Measurements from ENCODE around the gene RDH13.

The RDH13 gene

DNA sequence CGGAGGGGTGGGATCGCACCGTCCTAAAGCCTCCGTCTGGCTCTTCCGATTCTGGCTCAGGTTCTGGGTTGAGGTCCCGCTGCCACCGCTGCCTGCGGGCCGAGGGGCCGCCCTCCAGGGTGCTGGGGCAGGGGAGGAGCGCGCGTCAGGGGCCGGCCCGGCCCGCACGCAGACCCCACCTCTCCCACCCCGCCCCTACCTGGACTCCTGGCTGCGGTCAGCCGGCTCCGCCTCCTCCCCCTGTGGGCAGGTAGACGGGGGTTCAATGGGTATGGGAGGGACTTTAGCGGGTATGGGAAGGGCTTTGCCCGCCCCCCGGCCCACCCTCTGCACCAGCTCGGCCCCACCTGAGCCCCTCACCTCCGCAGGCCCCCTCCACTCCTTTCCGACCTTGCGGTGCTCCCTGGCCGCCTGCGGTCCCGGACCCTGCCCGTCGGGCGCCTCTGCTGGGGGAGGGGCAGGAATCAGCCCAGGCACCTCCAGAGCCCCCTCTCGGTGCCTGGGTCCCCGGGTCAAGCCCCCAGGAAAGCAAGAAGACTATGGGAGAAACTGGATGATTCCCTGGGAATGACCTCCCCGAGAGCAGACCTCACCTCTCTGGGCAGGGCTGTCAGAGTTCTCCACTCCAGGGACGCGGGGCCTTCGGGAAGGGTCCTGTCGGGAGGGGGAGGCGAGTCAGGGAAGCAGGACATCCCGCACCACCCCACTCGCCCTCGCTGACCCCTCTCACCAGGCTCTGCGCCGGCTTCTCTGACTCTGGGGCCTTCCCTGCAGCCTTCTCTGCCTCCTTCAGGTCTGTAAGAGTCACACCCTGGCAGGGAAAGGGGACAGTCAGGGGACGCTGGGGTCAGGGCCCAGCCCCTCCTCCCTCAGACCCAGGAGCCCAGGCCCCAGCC, 29.7 kb upstream of the RDH13 start:
- DNase-seq (ENCODE audit: insufficient read length, low spot score): no peak
- FAIRE-seq: no peak

DNA sequence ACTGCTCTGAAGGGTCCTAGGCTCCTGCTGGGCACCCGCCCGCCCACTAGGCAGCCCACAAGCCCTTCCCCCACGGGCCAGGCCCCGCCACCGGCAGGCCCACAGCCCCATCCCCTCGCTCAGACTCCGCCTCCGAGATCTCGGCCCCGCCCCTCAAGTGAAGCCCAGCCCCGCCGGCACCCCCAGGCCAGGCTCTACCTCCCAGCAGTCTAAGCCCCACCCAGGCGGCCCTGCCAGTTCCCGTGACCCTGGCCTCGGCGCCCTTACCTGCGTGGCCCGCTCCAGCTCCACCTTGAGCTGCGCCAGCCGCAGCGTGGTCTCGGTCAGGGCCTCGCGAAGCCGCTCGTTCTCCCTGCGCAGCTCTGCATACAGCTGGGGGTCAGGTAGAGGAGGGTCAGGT, 29.0 kb upstream of the RDH13 start:
- FAIRE-seq (no peak), DNase-seq (ENCODE audit: insufficient read length, low spot score) (no peak)

DNA sequence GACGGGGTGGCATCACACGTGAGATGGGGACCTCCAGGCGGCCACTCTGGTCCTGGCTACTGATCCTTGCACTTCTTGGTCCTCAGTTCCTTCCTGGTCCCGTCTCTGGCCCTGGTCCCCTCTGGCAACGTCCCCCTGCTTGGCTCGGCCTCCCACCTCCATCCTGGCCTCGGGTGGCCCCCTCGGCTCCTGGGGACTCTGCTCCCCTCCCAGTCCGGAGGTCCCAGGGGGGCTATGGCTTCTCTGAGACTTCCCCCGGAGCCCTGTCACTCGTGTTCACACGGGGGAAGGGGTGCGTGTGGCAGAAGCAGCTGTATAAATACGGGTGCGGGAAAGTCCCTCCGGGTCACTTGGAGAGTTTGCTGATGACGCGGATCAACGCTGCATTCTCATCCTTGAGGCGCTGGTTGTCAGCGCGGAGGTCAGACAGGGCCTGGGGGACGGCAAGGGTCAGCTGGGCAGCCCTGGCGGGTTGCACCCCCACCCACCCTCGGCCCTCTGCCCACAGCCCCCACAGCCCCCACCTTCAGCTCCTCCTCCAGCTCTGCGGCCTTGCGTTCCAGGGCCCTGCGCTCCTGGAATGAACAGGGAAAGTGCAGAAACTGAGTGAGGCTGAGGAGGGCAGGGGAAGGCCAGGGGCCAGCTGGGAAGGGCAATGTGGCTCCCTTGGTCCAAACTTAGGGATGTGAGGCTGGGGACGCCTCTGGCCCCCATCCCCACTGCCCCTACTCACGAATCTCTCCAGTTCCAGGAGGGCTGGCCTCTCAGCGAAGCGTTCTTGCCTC, 28.4 kb upstream of the RDH13 start:
- FAIRE-seq: no peak

GRCh38 chr19:55090564-55090963, 27.6 kb upstream of the RDH13 start:
- DNase-seq (ENCODE audit: insufficient read length, low spot score): no peak
- no peak for FAIRE-seq

More for the DNA sequence above, 28.4 kb upstream of the RDH13 start:
- DNase-seq (ENCODE audit: insufficient read length, low spot score): no peak

- no peak for FAIRE-seq
- no peak for DNase-seq (ENCODE audit: insufficient read length, low spot score)
Observed at GRCh38 chr19:55089342-55089944, 26.5 kb upstream of the RDH13 start.

GRCh38 chr19:55088543-55089341, 25.8 kb upstream of the RDH13 start:
- DNase-seq (ENCODE audit: insufficient read length, low spot score) (peak; percentile 79), FAIRE-seq (no peak)

GRCh38 chr19:55088021-55088451, 25.1 kb upstream of the RDH13 start:
- DNase-seq (ENCODE audit: insufficient read length, low spot score) (no peak), FAIRE-seq (no peak)

DNA sequence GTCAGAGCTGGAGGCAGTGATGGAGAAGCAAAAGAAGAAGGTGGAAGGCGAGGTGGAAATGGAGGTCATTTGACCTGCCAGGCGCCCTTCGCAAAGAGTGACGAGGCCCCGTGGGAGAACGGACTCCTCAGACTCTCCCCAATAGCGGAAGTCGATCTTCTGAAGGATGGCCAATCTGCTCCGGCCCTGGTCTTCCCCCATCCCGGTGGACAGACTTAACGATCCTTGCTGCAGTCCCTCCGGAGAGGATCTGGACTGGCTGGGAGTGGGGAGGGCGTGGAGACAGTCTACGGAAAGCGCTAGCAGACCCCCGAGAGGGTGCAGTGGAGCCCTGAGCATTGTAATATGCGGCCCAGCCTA, 24.6 kb upstream of the RDH13 start:
- FAIRE-seq: no peak

DNA sequence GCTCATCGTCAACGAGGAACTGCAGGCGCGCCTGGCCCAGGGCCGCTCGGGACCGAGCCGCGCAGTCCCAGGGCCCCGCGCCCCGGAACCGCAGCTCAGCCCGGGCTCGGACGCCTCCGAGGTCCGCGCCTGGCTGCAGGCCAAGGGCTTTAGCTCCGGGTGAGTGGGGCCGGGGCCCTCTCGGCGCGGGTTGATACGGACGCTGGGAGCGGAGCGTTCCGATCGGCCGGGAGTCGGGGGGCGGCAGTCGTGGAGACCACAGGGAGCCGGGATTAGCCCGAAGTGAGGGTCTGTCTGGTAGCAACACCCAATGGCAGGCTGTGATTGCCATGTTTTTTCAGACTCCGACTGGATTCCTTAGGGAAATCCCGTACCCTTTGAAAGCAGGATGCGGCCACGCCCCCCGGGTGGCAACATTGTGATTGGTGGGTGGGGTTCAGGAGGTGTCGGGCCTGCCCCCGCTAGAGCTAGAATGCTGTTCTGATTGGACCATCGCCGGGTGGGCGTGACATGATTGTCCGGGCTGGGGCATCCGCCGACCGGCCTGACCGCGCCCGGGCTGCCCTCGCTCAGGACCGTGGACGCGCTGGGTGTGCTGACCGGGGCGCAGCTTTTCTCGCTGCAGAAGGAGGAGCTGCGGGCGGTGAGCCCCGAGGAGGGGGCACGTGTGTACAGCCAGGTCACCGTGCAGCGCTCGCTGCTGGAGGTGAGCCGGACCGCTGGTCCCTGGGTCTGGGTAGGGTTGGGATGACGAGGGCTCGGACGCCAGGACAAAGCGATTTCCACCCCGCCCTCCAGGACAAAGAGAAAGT, 24.0 kb upstream of the RDH13 start:
- FAIRE-seq (no peak), DNase-seq (ENCODE audit: insufficient read length, low spot score) (no peak)

More for the DNA sequence above, 24.6 kb upstream of the RDH13 start:
- DNase-seq (ENCODE audit: insufficient read length, low spot score): no peak

DNA sequence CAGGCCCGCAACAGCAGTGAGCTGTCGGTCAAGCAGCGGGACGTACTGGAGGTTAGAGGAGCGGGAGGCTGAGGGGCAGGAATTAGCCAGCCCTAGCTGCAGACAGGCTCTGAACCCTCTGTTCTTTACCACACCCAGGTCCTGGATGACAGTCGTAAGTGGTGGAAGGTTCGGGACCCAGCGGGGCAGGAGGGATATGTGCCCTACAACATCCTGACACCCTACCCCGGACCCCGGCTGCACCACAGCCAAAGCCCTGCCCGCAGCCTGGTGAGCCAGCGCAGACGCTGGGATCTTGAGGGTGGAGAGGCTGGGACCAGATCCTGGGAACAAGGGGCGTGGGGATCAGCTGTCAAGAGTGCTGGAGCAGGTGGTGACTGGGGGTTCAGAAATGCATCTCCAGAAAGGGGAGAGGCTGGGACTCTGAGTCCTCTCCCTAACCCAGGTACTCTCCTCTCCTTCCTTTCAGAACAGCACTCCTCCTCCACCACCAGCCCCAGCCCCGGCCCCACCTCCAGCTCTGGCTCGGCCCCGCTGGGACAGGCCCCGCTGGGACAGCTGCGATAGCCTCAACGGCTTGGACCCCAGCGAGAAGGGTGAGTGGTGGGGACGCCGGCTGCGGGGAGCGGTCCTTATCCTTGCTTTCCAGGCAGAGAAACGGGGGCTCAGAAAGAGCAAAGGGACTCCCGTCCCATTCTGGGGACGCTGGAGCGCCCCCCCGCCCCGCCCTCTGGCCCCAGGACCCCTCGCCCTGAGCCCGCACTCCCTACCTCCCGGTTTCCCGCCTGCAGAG, 23.2 kb upstream of the RDH13 start:
- no peak for FAIRE-seq

DNA sequence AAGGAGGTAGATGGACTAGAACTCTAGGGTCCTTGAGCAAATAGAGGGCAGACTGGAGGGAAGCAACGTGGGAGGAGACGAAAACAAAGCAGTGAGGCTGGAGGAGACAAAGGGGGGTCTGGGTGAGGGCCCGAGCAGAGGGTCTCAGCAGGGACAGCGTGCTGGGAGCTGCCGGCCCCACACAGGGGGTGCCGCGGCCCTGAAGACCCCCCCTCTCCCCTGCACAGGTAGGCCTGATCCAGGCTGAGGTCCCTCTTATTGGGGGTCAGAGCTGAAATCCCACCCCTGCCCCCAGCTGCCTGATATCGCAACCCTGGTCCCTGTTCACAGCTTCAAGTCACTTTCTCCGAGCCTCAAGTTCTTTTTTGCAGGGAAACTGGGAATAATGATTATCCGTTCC, 21.5 kb upstream of the RDH13 start:
- FAIRE-seq (no peak), DNase-seq (ENCODE audit: insufficient read length, low spot score) (no peak)

More for the DNA sequence above, 23.2 kb upstream of the RDH13 start:
- DNase-seq (ENCODE audit: insufficient read length, low spot score): no peak

- DNase-seq (ENCODE audit: insufficient read length, low spot score) (no peak), FAIRE-seq (peak; percentile 66)
Observed at GRCh38 chr19:55083004-55083850, 20.3 kb upstream of the RDH13 start.

GRCh38 chr19:55082020-55082851, 19.3 kb upstream of the RDH13 start:
- FAIRE-seq: no peak
- DNase-seq (ENCODE audit: insufficient read length, low spot score): no peak

DNA sequence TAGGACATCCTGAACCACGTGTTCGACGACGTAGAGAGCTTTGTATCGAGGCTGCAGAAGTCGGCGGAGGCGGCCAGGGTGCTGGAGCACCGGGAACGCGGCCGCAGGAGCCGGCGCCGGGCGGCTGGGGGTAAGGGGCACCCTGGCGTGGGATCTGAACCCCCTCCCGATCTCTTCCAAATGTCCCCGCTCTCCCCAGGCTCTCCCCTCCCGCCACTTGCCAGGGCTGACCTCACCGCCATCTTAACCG, 18.7 kb upstream of the RDH13 start:
- FAIRE-seq (no peak), DNase-seq (ENCODE audit: insufficient read length, low spot score) (no peak)

DNA sequence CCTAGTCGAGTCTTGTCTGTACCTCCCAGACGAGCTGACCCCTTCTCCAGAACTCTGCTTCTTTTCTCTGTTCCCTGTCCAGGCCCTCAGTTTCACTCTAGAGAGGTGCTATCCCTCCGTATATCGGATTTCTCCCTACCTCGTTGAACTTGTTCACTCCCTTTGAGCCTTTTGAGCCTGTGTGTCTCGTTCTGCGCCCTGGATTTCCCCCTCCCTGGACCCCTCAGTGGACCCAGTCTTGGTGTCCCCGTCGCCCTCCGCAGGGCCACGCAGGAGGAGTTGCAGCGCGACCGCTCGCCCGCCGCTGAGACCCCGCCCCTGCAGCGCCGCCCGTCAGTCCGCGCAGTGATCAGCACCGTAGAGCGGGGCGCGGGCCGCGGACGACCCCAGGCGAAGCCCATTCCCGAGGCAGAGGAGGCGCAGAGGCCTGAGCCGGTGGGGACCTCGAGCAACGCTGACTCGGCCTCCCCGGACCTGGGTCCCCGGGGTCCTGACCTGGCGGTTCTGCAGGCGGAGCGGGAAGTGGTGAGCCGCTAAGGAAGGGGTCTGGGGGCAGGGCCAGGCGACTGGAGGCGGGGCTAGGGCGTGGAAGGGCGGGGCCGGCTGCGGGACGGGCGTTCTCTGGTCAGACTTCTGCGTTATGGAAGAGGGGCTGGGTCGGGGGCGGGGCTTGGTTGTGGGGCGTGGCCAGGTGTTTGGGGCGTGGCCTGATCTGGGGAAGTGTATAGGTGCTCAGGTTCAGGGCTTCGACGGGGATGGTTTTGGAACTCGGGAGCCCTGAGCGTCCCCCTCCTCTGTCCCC, 18.2 kb upstream of the RDH13 start:
- DNase-seq (ENCODE audit: insufficient read length, low spot score): peak; percentile 97
- FAIRE-seq: peak; percentile 68

GRCh38 chr19:55080121-55080967, 17.4 kb upstream of the RDH13 start:
- FAIRE-seq (peak; percentile 89), DNase-seq (ENCODE audit: insufficient read length, low spot score) (no peak)

Measured in GM19239 (cell line).